Central memory CD8-positive, alpha-beta T cell (primary cell): ENCODE measurements around the gene FNDC3B.

Source experiments
- ATAC-seq: fragments of 150-1000 bp; cut with Tn5 transposase; replicated peaks from 2 replicates; pipeline ENCODE4 v1.10.0; 2022; ENCODE audit warnings: mild to moderate bottlenecking, moderate FRiP score, moderate number of reproducible peaks; ENCODE audit not compliant: poor library complexity, severe bottlenecking; ENCODE audit errors: extremely low read depth
- DNase-seq, 2 donors: peaks; one replicate each; pipeline ENCODE4 v3.0.0; 2021; ENCODE audit warnings: low spot score in 2 of 2
- H3K27ac Mint-ChIP-seq: one replicate; pipeline ENCODE4 v1.8.0; 2022; ENCODE audit warnings: low read depth, mild to moderate bottlenecking, moderate library complexity, mixed read lengths
- H3K27me3 Mint-ChIP-seq: one replicate; pipeline ENCODE4 v1.8.0; 2022; ENCODE audit warnings: mixed read lengths
- H3K36me3 Mint-ChIP-seq: one replicate; pipeline ENCODE4 v1.8.0; 2022; ENCODE audit warnings: mild to moderate bottlenecking, moderate library complexity, mixed read lengths; ENCODE audit not compliant: insufficient read depth
- H3K4me1 Mint-ChIP-seq: one replicate; pipeline ENCODE4 v1.8.0; 2022; ENCODE audit warnings: mixed read lengths
- H3K4me3 Mint-ChIP-seq: one replicate; pipeline ENCODE4 v1.8.0; 2022; ENCODE audit warnings: mild to moderate bottlenecking, moderate library complexity, mixed read lengths
- H3K9me3 Mint-ChIP-seq: one replicate; pipeline ENCODE4 v1.8.0; 2022; ENCODE audit warnings: mixed read lengths

The FNDC3B gene

DNA sequence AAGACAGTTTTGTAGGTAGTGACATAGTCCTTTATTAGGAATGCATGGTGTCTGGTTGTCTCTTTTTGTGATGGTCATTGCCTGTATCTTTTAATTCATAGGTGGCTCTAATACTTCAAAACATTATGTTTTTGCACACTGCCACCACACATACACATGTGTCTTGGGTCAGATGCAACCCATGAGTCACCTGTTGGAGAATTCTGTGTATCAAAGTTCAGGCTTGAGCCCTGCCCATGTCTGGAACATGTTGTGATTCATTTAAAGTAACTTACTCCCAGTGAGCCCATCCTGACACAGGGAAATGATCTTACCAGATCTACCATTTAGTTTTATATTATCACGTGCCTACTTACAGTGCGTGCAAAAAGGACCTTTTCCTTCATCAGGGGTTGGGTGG, 266.2 kb downstream of the FNDC3B start:
- Mint-ChIP-seq H3K27me3 (no peaks in the 10 kb centered on the region), H3K4me3 (no peak overlapping the region), H3K4me1 (no peaks in the 10 kb centered on the region), H3K27ac (no peak overlapping the region), H3K36me3 (peaks cover 16% of the 10 kb centered on the region), H3K9me3 (no peaks in the 10 kb centered on the region)
- no peak for ATAC-seq
- DNase-seq, result no peak

DNA sequence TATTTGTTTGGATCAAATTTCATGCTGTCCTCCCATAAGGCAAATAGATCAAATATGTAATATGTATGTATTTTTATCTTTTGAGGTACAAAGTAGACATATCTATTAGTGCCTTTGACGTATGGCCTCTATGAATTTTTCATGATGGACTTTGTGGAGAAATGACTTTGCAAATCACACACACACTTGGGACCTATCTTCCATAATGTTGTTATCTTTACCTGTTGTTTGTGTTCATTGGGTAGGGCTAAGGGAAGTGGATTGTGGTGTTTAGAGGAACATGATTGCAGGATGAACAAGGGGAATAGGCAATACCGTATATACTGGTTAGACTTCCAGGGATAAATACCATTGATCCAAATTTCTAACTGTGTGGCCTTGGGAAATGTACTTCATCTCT, 266.6 kb downstream of the FNDC3B start:
- H3K36me3 Mint-ChIP-seq, result peaks cover 17% of the 10 kb centered on the region
- no peaks in the 10 kb centered on the region for H3K27me3 Mint-ChIP-seq
- ATAC-seq (no peak), DNase-seq (no peak)
- no peak overlapping the region for H3K27ac Mint-ChIP-seq
- no peaks in the 10 kb centered on the region for H3K4me1 Mint-ChIP-seq
- H3K4me3 Mint-ChIP-seq, result no peak overlapping the region
- no peaks in the 10 kb centered on the region for H3K9me3 Mint-ChIP-seq

DNA sequence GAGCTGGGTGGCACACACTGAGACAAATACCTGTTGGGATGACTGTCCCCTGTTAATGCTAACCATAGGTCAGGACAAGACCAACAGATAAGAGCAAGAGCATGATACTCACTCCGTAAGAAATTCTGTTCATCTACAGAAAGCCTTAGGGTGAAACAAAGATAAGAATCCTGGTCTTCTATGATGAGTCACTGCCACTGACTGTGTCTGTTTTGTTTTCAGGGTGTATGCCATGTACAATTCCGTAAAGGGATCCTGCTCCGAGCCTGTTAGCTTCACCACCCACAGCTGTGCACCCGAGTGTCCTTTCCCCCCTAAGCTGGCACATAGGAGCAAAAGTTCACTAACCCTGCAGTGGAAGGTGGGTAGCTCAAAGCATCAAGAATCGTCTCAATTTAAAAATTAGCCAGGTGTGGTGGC, 267.8 kb downstream of the FNDC3B start:
- Mint-ChIP-seq H3K27ac (no peak overlapping the region), H3K4me3 (no peak overlapping the region), H3K4me1 (no peaks in the 10 kb centered on the region), H3K9me3 (no peaks in the 10 kb centered on the region), H3K27me3 (no peaks in the 10 kb centered on the region), H3K36me3 (peaks cover 19% of the 10 kb centered on the region)
- no peak for DNase-seq
- ATAC-seq, result no peak

DNA sequence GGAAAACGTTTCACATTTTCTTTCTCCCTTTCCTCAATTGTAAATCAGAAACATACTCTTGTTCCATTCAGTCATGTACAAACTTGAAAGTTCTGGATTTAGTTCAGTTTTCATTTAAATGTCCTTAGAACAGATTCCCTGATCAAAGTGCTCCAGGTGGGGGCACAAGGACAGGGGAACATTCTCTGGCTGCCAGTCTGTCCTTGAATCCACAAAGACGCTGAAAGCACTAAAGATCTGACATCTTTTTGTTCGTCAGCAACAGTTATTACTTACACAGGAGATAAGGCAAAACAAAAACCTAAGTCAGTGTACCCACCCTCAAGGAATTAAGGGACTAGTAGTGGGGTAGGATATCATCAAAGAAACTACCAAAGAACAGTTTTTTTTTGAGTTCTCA, 269.7 kb downstream of the FNDC3B start:
- Mint-ChIP-seq H3K36me3 (peaks cover 23% of the 10 kb centered on the region), H3K4me1 (no peaks in the 10 kb centered on the region), H3K27ac (no peak overlapping the region), H3K9me3 (no peaks in the 10 kb centered on the region), H3K4me3 (no peak overlapping the region), H3K27me3 (no peaks in the 10 kb centered on the region)
- ATAC-seq, result no peak
- no peak for DNase-seq

DNA sequence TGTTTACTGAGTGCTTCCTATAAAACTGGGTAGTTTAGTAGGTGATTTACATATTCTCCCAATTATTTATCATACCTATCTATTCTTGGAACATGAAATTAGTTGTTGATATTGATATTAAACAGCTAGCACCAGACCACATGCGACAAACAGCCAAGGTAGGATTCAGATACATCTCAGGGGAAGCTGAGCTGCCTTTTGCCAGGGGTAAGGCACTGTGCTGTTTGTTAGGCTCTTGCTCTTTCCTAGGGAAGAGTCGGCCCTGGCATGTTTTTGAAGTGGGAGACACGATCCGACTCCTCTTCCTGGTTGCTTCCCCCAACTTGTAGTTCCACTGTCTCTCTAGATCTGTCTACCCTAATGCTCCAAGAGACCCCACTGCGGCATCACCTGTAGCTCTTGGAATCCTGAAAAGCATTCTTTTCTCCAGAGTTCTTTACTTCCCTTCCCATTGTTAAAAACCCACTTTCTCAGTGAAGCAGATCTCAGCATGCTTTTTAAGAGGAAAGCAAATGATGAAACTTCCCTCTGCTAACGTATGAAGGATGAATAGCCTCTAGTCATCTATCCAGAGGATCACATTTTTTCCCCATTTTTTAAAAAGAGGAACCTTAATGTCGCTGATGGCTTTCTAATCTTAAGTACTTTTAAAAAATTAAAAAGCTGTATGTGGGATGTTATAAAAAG, 270.5 kb downstream of the FNDC3B start:
- ATAC-seq (no peak), DNase-seq (no peak)
- Mint-ChIP-seq H3K4me1 (no peaks in the 10 kb centered on the region), H3K27ac (no peak overlapping the region), H3K27me3 (no peaks in the 10 kb centered on the region), H3K36me3 (peaks cover 23% of the 10 kb centered on the region), H3K9me3 (no peaks in the 10 kb centered on the region), H3K4me3 (no peak overlapping the region)

DNA sequence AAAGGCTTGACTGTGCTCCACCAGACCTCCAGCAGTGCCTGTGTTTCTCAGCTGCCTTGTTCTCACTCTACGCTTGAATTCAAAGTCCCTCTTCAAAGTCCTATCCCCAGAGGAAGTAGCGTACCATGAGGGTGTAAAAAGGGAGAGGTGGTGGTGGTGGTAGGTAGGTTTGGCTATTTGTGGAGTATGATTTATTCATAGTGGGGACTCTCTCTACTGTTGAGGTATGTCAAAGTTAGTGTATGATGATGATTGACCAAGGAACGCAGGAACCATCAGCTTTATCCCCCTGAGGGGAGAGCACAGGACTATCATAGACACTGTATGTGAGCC, 271.0 kb downstream of the FNDC3B start:
- no peaks in the 10 kb centered on the region for H3K4me1 Mint-ChIP-seq
- ATAC-seq (no peak), DNase-seq (no peak)
- peaks cover 21% of the 10 kb centered on the region for H3K36me3 Mint-ChIP-seq
- H3K27me3 Mint-ChIP-seq, result no peaks in the 10 kb centered on the region
- H3K4me3 Mint-ChIP-seq, result no peak overlapping the region
- no peaks in the 10 kb centered on the region for H3K9me3 Mint-ChIP-seq
- no peak overlapping the region for H3K27ac Mint-ChIP-seq

DNA sequence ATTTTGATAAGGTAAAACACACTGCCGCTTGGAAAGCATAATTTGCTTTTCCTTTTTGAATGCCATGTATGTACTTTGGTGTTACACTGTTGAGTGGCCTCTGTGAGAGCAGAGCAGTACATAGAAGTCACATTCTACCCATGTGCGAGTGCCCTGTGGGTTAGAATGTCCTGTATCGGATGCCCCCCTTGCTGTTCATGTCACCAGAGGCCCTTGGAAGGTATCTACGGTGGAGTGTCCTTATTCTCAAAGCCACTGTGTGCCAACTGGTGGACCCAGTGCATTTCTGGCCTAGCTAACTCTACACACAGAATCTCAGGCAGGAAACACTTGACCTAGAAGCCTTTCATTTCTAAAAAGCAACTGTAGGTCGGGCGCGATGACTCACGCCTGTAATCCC, 271.8 kb downstream of the FNDC3B start:
- no peak overlapping the region for H3K4me3 Mint-ChIP-seq
- no peak for ATAC-seq

DNA sequence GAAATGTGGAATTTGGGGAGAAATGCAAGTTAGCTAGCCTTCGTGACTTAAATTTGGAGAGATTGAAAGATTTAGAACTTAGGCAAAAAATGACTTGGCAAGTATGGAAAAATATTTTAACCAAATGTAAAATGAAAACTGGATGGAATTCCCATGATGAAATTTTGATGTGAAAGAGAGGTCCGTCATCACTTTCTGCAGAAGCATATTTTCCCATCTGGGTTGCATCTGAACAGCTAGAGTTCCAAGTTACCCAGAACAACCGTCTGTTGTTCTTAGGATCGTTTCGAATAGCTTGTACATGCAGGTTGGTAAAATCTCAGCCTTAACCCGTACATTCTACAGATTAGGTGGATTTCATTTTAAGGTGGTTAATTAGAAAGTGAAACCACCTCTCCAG, 272.6 kb downstream of the FNDC3B start:
- Mint-ChIP-seq H3K4me3 (no peak overlapping the region), H3K9me3 (no peaks in the 10 kb centered on the region), H3K36me3 (peaks cover 24% of the 10 kb centered on the region), H3K4me1 (no peaks in the 10 kb centered on the region), H3K27me3 (no peaks in the 10 kb centered on the region), H3K27ac (no peak overlapping the region)
- DNase-seq (no peak), ATAC-seq (no peak)

More for the DNA sequence above, 271.8 kb downstream of the FNDC3B start:
- no peaks in the 10 kb centered on the region for H3K4me1 Mint-ChIP-seq
- no peaks in the 10 kb centered on the region for H3K27me3 Mint-ChIP-seq
- H3K36me3 Mint-ChIP-seq, result peaks cover 22% of the 10 kb centered on the region
- no peaks in the 10 kb centered on the region for H3K9me3 Mint-ChIP-seq
- no peak overlapping the region for H3K27ac Mint-ChIP-seq
- no peak for DNase-seq

DNA sequence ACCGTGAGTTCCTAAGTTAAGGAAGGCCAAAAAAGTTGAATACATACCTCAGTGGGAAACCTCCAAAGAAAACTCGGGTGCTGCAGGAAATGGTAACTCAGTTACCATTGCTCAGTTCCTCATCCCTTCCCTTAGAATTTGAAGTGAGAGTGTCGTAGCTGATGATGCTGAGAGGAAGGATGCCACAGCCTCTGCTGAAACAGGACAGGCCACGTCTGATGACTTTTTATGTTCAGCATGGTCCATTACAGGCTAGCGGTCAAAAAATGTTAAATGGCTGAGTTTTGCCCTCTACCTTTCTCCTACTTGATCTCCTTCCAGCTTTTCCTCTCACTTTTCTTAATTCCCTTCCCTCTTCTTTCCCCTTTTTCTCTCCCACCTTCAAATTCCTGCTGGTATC, 273.3 kb downstream of the FNDC3B start:
- Mint-ChIP-seq H3K27ac (no peak overlapping the region), H3K27me3 (no peaks in the 10 kb centered on the region), H3K4me3 (no peak overlapping the region), H3K36me3 (peaks cover 19% of the 10 kb centered on the region), H3K4me1 (no peaks in the 10 kb centered on the region), H3K9me3 (no peaks in the 10 kb centered on the region)
- ATAC-seq, result no peak
- no peak for DNase-seq

DNA sequence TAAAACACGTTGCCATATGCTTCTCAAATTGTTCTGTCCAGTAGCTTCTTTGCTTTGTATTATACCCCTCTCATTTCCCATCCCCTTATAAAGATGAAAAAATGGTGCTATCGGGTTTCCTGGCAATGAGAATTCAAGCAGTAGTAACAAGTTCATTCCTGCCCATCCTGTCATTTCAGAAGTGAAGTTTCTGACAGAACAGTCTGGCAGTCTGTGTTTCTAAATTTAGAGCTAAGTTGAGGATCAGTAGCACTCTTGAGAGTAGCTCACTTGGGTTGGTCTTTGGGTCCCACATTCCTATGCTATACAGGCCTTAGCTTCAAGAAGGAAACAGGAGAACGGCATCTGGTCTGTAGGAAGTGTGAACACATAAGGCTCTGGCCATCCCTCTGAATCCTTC, 274.3 kb downstream of the FNDC3B start:
- no peaks in the 10 kb centered on the region for H3K27me3 Mint-ChIP-seq
- no peak for ATAC-seq
- no peak overlapping the region for H3K4me3 Mint-ChIP-seq
- peaks cover 22% of the 10 kb centered on the region for H3K36me3 Mint-ChIP-seq
- H3K27ac Mint-ChIP-seq, result no peak overlapping the region
- H3K4me1 Mint-ChIP-seq, result no peaks in the 10 kb centered on the region
- no peak for DNase-seq
- H3K9me3 Mint-ChIP-seq, result no peaks in the 10 kb centered on the region

DNA sequence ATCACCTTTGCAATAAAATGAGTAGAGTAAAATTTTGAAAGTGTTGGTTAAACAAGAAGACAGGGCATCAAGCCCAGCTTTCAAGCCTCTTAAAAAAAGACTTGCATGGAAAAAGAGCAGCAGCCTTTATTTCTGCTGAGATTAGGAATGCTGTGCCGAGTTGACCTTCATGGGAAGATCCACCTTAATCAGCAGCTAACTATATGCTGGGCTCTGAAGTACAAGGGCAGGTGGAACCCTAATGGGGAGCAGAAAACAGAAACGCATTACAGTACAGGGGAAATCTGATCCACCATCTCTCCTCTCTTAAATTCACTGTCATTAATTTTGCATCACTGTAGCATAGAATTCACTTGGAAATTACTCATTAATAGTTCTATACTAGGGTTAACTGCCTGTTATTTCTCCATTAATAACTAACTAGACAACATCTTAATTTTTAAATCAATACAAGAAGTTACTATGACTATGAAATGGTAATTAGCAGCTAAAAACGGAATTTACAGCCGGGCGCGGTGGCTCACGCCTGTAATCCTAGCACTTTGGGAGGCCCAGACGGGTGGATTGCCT, 275.3 kb downstream of the FNDC3B start:
- H3K4me1 Mint-ChIP-seq, result no peaks in the 10 kb centered on the region
- H3K4me3 Mint-ChIP-seq, result no peak overlapping the region
- no peak for ATAC-seq
- DNase-seq, result no peak
- H3K27me3 Mint-ChIP-seq, result no peaks in the 10 kb centered on the region
- H3K27ac Mint-ChIP-seq, result no peak overlapping the region
- peaks cover 22% of the 10 kb centered on the region for H3K36me3 Mint-ChIP-seq
- no peaks in the 10 kb centered on the region for H3K9me3 Mint-ChIP-seq

DNA sequence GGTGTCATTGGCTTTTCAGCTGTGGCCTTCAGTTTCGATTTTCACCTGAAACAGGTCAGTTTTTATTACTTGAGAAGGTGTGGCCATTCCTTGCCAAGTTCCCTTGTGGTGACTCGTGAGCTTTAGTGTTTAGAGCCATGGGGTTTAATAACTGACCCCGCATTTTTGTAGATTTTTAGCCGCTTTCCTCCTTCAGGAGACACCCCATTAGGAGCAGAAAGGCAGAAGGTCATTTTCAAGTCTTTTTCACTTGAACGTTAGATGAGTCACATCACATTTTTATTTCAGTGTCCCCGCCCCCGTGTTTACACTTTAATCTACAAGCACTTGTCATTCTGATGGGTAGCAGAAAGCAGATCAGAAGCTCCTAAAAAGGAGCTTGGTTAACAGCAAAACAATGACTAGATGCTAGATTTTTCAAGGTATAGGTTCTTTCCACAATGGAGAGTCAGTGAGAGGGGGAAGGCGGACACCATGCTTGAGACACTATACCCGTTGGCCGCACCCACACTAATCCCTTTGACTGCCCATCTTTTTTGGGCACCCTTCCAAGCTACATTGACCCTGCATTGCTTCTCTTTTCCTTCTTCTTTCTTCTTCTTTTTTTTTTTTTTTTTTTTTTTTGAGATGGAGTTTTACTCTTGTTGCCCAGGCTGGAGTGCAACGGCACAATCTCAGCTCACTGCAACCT, 276.2 kb downstream of the FNDC3B start:
- Mint-ChIP-seq H3K4me3 (no peak overlapping the region), H3K27ac (no peak overlapping the region), H3K36me3 (peaks cover 20% of the 10 kb centered on the region), H3K4me1 (no peaks in the 10 kb centered on the region), H3K9me3 (no peaks in the 10 kb centered on the region), H3K27me3 (no peaks in the 10 kb centered on the region)
- DNase-seq, result no peak
- ATAC-seq, result no peak

DNA sequence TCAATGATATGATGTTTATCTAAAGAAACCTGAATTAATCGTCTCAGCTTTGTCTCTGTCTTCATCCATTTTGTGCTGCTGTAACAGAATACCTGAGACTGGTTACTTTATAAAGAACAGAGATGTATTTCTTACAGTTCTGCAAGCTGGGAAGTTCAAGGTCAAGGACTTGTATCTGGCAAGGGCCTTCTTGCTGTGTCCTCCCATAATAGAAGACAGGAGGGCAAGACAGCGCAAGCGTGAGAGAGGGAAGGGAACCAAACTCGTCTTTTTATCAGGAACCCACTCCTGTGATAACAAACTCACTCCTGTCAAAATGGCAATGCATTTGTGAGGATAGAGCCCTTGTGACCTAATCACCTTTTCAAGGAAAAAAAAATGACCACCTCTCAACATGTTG, 277.4 kb downstream of the FNDC3B start:
- Mint-ChIP-seq H3K27ac (no peak overlapping the region), H3K27me3 (no peaks in the 10 kb centered on the region), H3K4me1 (no peaks in the 10 kb centered on the region), H3K9me3 (no peaks in the 10 kb centered on the region), H3K4me3 (no peak overlapping the region), H3K36me3 (peaks cover 15% of the 10 kb centered on the region)
- DNase-seq, result no peak
- no peak for ATAC-seq
